ENCODE measurements around the gene GOT1.

GRCh38 chr10:99435986-99436638 is 5.7 kb upstream of the GOT1 start:
- no peak for TF ChIP-seq CTCF (tag by site-specific recombination; IDR thresholded peaks at IDR 0.05)
- TF ChIP-seq ZNF639 (tag by site-specific recombination; IDR thresholded peaks at IDR 0.05) = no peak
- TF ChIP-seq OSR2 (tag by site-specific recombination; IDR thresholded peaks at IDR 0.05) = no peak
- TF ChIP-seq ZBTB7A (tag by site-specific recombination; IDR thresholded peaks at IDR 0.05; ENCODE audit: low read depth) = no peak
- no peak for TF ChIP-seq PRDM1 (tag by site-specific recombination; IDR thresholded peaks at IDR 0.05)
- no peak for TF ChIP-seq SP2 (tag by site-specific recombination; IDR thresholded peaks at IDR 0.05)
- TF ChIP-seq RBAK (tag by site-specific recombination; IDR thresholded peaks at IDR 0.05) = no peak
- no peak for TF ChIP-seq ZNF274 (IDR thresholded peaks at IDR 0.05; ENCODE audit: low read length)
- TF ChIP-seq ZNF274 (tag by site-specific recombination; IDR thresholded peaks at IDR 0.05; ENCODE audit: borderline replicate concordance) = no peak
